Ascending aorta (tissue), 2 donors: ENCODE results near the gene SLC29A3. TPM values are rescaled to one million over a fixed set of nuclear protein-coding genes. Genes with fewer than 3 reads are reported as not detected.

Source experiments
- DNase-seq, 2 donors: peaks; one replicate each; pipeline ENCODE4 v3.0.0-alpha.2; 2019; ENCODE audit warnings: low spot score in 2 of 2
- H3K27ac ChIP-seq, 2 donors: fragments of 200-600 bp; sonication (generic); one replicate each; pipeline ENCODE4 v1.5.1; 2016 to 2017; ENCODE audit warnings: mild to moderate bottlenecking in 1 of 2
- H3K27me3 ChIP-seq: fragments of 200-600 bp; sonication (generic); one replicate; pipeline ENCODE4 v1.5.1; 2017
- H3K36me3 ChIP-seq, 2 donors: fragments of 200-600 bp; sonication (generic); one replicate each; pipeline ENCODE4 v1.5.1; 2016
- H3K4me1 ChIP-seq, 2 donors: fragments of 200-600 bp; sonication (generic); one replicate each; pipeline ENCODE4 v1.5.1; 2016 to 2017; ENCODE audit warnings: mild to moderate bottlenecking in 1 of 2
- H3K4me3 ChIP-seq, 2 donors: fragments of 200-600 bp; sonication (generic); one replicate each; pipeline ENCODE4 v1.5.1; 2016 to 2017; ENCODE audit warnings: mild to moderate bottlenecking in 1 of 2
- H3K9me3 ChIP-seq, 2 donors: fragments of 200-600 bp; sonication (generic); one replicate each; pipeline ENCODE4 v1.5.1; 2016
- CTCF ChIP-seq, 3 experiments: fragments of 200-600 bp in 2 of 3; fragments of 450-650 bp in 1 of 3; sonication (generic) in 2 of 3; IDR thresholded peaks; one replicate each; pipeline ENCODE4 v1.5.1; 2016 to 2019; ENCODE audit warnings: antibody characterized with exemption in 3 of 3, mild to moderate bottlenecking in 1 of 3, moderate library complexity in 1 of 3
- intact Hi-C: fragments of 100-400 bp; cut with DNase I; formaldehyde crosslinking; loops from one replicate; pipeline ENCODE4 v1.15.1; 2023
- total RNA-seq: library from RNA; depleted of rRNA; stranded (reverse); fragments of >200 nt; gene quantifications from one replicate; pipeline ENCODE4 v1.1.0, GENCODE V29; 2016

Gene SLC29A3
- total RNA-seq, 1 donor from 2014 or later: 0.64 TPM

- DNase-seq: no peak
- no peaks in the 10 kb centered on the region for H3K27me3 ChIP-seq
- no peak overlapping the region for H3K4me3 ChIP-seq
- no peaks in the 10 kb centered on the region for H3K4me1 ChIP-seq
- TF ChIP-seq CTCF (IDR thresholded peaks at IDR 0.05): no peak
- H3K27ac ChIP-seq: no peak overlapping the region
- H3K9me3 ChIP-seq: no peaks in the 10 kb centered on the region
- peaks cover 0 to 8% of the 10 kb centered on the region in 2 donors for H3K36me3 ChIP-seq
- intact Hi-C loops: no loop called here
Measured at GRCh38 chr10:71297343-71297742, 21.7 kb upstream of the SLC29A3 start.

- Histone ChIP-seq H3K4me1 (no peaks in the 10 kb centered on the region), H3K9me3 (no peaks in the 10 kb centered on the region), H3K36me3 (peaks cover 0 to 8% of the 10 kb centered on the region in 2 donors), H3K4me3 (no peak overlapping the region), H3K27me3 (no peaks in the 10 kb centered on the region), H3K27ac (no peak overlapping the region)
- TF ChIP-seq CTCF (IDR thresholded peaks at IDR 0.05): no peak
- DNase-seq: no peak
- intact Hi-C loops: no loop called here
Measured at GRCh38 chr10:71299071-71299785, 19.8 kb upstream of the SLC29A3 start.

- Histone ChIP-seq H3K4me1 (no peaks in the 10 kb centered on the region), H3K27me3 (no peaks in the 10 kb centered on the region), H3K4me3 (no peak overlapping the region), H3K36me3 (peaks cover 0 to 6% of the 10 kb centered on the region in 2 donors), H3K9me3 (no peaks in the 10 kb centered on the region), H3K27ac (no peak overlapping the region)
- intact Hi-C loops: no loop called here
- TF ChIP-seq CTCF (IDR thresholded peaks at IDR 0.05): no peak
- no peak for DNase-seq
Measured at GRCh38 chr10:71300555-71301370, 18.3 kb upstream of the SLC29A3 start.

- no peak overlapping the region for H3K27ac ChIP-seq
- no peaks in the 10 kb centered on the region for H3K9me3 ChIP-seq
- H3K4me3 ChIP-seq: no peak overlapping the region
- H3K36me3 ChIP-seq: peaks cover 0 to 1% of the 10 kb centered on the region in 2 donors
- TF ChIP-seq CTCF (IDR thresholded peaks at IDR 0.05): no peak
- H3K27me3 ChIP-seq: no peaks in the 10 kb centered on the region
- no peaks in the 10 kb centered on the region for H3K4me1 ChIP-seq
- intact Hi-C loops: no loop called here
- no peak for DNase-seq
Measured at GRCh38 chr10:71301371-71301916, 17.6 kb upstream of the SLC29A3 start.

- no peak for TF ChIP-seq CTCF (IDR thresholded peaks at IDR 0.05)
- Histone ChIP-seq H3K36me3 (no peaks in the 10 kb centered on the region), H3K27me3 (no peaks in the 10 kb centered on the region), H3K4me1 (no peaks in the 10 kb centered on the region), H3K4me3 (no peak overlapping the region), H3K27ac (no peak overlapping the region), H3K9me3 (no peaks in the 10 kb centered on the region)
- no peak for DNase-seq
- intact Hi-C loops: no loop called here
Measured at GRCh38 chr10:71302451-71302850, 16.6 kb upstream of the SLC29A3 start.
